HG02759 (cell line): ENCODE data around the gene KTN1.

Experiments used
- ATAC-seq: cut with Tn5 transposase; IDR thresholded peaks from one replicate; pipeline ENCODE4 v1.9.1; 2021; ENCODE audit warnings: mild to moderate bottlenecking, moderate library complexity; ENCODE audit not compliant: unreplicated experiment

KTN1 gene

GRCh38 chr14:55711175-55711811 is 131.3 kb downstream of the KTN1 start:
- no peak for ATAC-seq

- ATAC-seq = no peak
Measured at GRCh38 chr14:55712491-55712890, 132.5 kb downstream of the KTN1 start.

- no peak for ATAC-seq
Measured at GRCh38 chr14:55713486-55713885, 133.5 kb downstream of the KTN1 start.

GRCh38 chr14:55715889-55716288 is 135.9 kb downstream of the KTN1 start:
- ATAC-seq = peak; percentile 47

GRCh38 chr14:55717621-55718020 is 137.6 kb downstream of the KTN1 start:
- ATAC-seq = no peak

GRCh38 chr14:55718551-55718950 is 138.5 kb downstream of the KTN1 start:
- no peak for ATAC-seq

GRCh38 chr14:55720796-55721195 is 140.8 kb downstream of the KTN1 start:
- ATAC-seq = no peak

- ATAC-seq = no peak
Measured at GRCh38 chr14:55721353-55721752, 141.3 kb downstream of the KTN1 start.

DNA sequence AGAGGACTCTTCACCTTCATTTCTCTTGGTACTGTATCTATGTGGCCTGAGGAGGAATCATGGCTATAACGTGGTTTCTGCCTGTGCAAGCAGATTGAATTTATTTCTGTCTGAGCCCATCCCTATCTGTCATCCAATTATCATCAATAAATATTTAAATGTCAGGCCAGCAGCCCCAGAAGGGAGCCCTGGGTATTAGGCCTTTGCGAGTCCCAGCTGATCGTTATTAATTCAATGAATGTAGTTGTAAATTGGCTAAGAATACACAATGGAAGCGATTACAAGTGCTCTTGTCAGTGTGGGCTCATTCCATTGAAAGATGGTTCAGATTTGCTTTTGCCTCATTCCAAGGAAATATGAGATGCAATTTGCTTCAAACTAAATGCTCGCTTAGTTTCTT is 142.0 kb downstream of the KTN1 start:
- no peak for ATAC-seq

GRCh38 chr14:55724736-55725135 is 144.7 kb downstream of the KTN1 start:
- ATAC-seq = no peak

DNA sequence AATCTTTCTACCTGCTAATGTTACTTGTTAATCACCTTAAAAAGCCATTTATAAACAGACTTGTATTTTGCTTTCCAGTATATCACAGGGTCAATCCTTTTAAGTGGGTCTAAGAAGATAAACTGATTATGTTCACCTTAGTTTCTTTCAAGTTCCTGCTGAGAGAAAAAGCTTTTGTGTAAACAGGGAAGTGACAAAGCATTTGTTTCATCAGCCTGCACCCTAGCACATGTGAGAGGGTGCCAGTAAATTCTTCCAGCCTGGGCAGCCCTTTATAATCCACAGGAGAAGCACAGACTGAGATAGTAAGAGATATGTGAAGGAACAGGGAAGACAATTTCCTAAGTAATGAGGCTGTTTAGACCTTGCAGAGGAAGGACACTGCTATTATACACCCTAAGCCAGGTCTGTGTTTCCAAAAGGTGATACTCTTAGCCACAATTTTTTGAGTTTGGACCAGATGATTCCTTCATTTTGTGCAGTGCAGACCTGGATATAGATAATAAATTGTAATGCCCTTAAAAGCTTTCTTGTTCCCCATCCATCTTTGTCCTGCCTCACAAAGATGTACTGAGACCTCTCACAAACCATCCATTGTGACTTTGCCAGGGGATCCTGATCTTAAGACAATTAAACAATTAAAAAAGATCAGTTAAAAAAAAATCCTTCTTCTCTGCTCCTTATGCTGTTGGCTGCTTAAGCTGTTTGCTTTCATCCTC is 150.7 kb downstream of the KTN1 start:
- ATAC-seq = no peak

GRCh38 chr14:55731311-55731872 is 151.4 kb downstream of the KTN1 start:
- no peak for ATAC-seq

- ATAC-seq = no peak
Measured at GRCh38 chr14:55731881-55732498, 152.0 kb downstream of the KTN1 start.

- no peak for ATAC-seq
Measured at GRCh38 chr14:55733599-55733998, 153.6 kb downstream of the KTN1 start.
